Measurements from ENCODE around the gene CCDC40. TPM values are rescaled to one million over a fixed set of nuclear protein-coding genes. Genes with fewer than 3 reads are reported as not detected.

Gene CCDC40
- total RNA-seq, 1 experiment from 2014 or later: 16.3 TPM

- no peak for TF ChIP-seq ZNF281 (CRISPR knock-in tag; IDR thresholded peaks at IDR 0.05)
- TF ChIP-seq ZNF138 (CRISPR knock-in tag; conservative IDR thresholded peaks at IDR 0.05): no peak
- no peak for TF ChIP-seq NR1H2 (CRISPR knock-in tag; IDR thresholded peaks at IDR 0.05)
- TF ChIP-seq ZNF219 (CRISPR knock-in tag; IDR thresholded peaks at IDR 0.05; ENCODE audit: borderline replicate concordance): no peak
- TF ChIP-seq IRF2 (CRISPR knock-in tag; IDR thresholded peaks at IDR 0.05; ENCODE audit: borderline replicate concordance, low read depth): no peak
- TF ChIP-seq HMGXB4 (CRISPR knock-in tag; IDR thresholded peaks at IDR 0.05): no peak
- no peak for TF ChIP-seq SMAD4 (CRISPR knock-in tag; IDR thresholded peaks at IDR 0.05)
- no peak for TF ChIP-seq ZNF317 (CRISPR knock-in tag; IDR thresholded peaks at IDR 0.05; ENCODE audit: borderline replicate concordance, low read depth)
- TF ChIP-seq ELF4 (CRISPR knock-in tag; IDR thresholded peaks at IDR 0.05; ENCODE audit: low read depth): no peak
- no peak for TF ChIP-seq RELA (CRISPR knock-in tag; IDR thresholded peaks at IDR 0.05; ENCODE audit: borderline replicate concordance)
- TF ChIP-seq RORB (CRISPR knock-in tag; IDR thresholded peaks at IDR 0.05): no peak
- no peak for TF ChIP-seq PRRX2 (CRISPR knock-in tag; IDR thresholded peaks at IDR 0.05)
- TF ChIP-seq, protein P1, sequence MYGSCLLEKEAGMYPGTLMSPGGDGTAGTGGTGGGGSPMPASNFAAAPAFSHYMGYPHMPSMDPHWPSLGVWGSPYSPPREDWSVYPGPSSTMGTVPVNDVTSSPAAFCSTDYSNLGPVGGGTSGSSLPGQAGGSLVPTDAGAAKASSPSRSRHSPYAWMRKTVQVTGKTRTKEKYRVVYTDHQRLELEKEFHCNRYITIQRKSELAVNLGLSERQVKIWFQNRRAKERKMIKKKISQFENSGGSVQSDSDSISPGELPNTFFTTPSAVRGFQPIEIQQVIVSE (CRISPR knock-in tag; IDR thresholded peaks at IDR 0.05; ENCODE audit: borderline replicate concordance): no peak
- TF ChIP-seq, protein P2, sequence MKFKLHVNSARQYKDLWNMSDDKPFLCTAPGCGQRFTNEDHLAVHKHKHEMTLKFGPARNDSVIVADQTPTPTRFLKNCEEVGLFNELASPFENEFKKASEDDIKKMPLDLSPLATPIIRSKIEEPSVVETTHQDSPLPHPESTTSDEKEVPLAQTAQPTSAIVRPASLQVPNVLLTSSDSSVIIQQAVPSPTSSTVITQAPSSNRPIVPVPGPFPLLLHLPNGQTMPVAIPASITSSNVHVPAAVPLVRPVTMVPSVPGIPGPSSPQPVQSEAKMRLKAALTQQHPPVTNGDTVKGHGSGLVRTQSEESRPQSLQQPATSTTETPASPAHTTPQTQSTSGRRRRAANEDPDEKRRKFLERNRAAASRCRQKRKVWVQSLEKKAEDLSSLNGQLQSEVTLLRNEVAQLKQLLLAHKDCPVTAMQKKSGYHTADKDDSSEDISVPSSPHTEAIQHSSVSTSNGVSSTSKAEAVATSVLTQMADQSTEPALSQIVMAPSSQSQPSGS (CRISPR knock-in tag; IDR thresholded peaks at IDR 0.05; ENCODE audit: borderline replicate concordance, low read depth): no peak
Observed at GRCh38 chr17:80115159-80115558, 78.7 kb downstream of the CCDC40 start (continued).

- POLR2A ChIA-PET: no interaction called here
- CTCF ChIA-PET: interaction anchor here (1.3 to 2.5 kb wide), 3 partner anchors 8 to 108 kb away, joined by 5 to 19 read pairs (median 14); partner anchors contain the start of gene GAA
- TF ChIP-seq ZNF138 (CRISPR knock-in tag; conservative IDR thresholded peaks at IDR 0.05): no peak
- TF ChIP-seq NFYB (CRISPR knock-in tag; conservative IDR thresholded peaks at IDR 0.05; ENCODE audit: low read depth): no peak
- no peak for TF ChIP-seq NR2C2 (CRISPR knock-in tag; IDR thresholded peaks at IDR 0.05)
- TF ChIP-seq, protein P3, sequence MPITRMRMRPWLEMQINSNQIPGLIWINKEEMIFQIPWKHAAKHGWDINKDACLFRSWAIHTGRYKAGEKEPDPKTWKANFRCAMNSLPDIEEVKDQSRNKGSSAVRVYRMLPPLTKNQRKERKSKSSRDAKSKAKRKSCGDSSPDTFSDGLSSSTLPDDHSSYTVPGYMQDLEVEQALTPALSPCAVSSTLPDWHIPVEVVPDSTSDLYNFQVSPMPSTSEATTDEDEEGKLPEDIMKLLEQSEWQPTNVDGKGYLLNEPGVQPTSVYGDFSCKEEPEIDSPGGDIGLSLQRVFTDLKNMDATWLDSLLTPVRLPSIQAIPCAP (CRISPR knock-in tag; IDR thresholded peaks at IDR 0.05): no peak
- TF ChIP-seq JAZF1 (CRISPR knock-in tag; IDR thresholded peaks at IDR 0.05): no peak
- TF ChIP-seq GTF2I (CRISPR knock-in tag; conservative IDR thresholded peaks at IDR 0.05): no peak
- no peak overlapping the region for H3K4me3 Mint-ChIP-seq
- H3K9me3 Mint-ChIP-seq: peaks cover 7% of the 10 kb centered on the region; the same call in 1 of the 2 replicates
- peaks cover 14% of the 10 kb centered on the region for H3K36me3 Mint-ChIP-seq
- H3K27me3 Mint-ChIP-seq (ENCODE audit: low read depth): no peaks in the 10 kb centered on the region; the same call in 1 of the 2 replicates
- DNase-seq (ENCODE audit: low spot score): no peak
- ATAC-seq: no peak
- H3K27ac Mint-ChIP-seq: 0 out of 2 replicates have a peak overlapping the region, but pooled peaks have one; percentile 19
- peaks cover 4% of the 10 kb centered on the region; the same call in 1 of the 2 replicates for H3K4me1 Mint-ChIP-seq
Observed at GRCh38 chr17:80116276-80116920, 80.0 kb downstream of the CCDC40 start.

All from WTC11 (cell line).